GM18867 (cell line): ENCODE data around the gene TSKU.
"Not testable (repeated sequence)": the region's sequence is repeated elsewhere in the genome, so short reads cannot be mapped to it uniquely, and the experiment has no call there.

Experiments used
- ATAC-seq: cut with Tn5 transposase; IDR thresholded peaks from one replicate; pipeline ENCODE4 v1.9.1; 2021; ENCODE audit warnings: mild to moderate bottlenecking, moderate library complexity; ENCODE audit not compliant: unreplicated experiment

The TSKU gene

DNA sequence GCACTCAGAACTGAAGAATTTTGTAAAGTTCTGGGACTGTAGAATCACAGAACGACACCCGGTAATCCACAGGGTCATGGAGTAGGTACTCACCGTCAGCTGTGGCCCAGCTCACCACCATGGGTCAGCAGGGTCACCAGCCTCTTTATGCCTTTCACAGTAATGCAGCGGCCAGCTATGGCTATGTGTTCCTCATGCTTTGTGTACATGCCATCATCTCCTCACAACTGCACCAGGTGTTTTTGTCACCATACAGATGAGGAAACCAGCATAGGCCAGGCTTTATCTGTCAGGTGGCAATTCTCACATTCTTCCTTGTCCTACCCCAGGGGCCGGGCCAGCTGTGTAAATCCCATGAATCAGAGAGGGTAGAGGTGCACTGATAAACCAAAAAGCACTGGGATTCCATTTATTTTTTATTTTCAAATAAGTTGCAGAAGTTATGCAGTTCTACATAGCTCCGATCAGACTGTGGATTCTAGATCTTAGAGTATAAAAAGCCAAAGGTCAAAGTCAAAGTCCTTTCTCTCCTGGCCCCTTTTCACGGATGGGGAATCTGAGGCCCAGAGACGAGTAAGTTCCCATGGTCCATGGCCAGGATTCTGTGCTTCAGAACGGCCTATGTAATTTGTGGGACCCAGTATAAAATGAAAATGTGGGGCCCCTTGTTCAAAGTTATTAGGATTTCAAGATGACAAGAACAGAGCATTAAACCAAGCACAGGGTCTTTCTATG, 17.5 kb downstream of the TSKU start:
- ATAC-seq = no peak

DNA sequence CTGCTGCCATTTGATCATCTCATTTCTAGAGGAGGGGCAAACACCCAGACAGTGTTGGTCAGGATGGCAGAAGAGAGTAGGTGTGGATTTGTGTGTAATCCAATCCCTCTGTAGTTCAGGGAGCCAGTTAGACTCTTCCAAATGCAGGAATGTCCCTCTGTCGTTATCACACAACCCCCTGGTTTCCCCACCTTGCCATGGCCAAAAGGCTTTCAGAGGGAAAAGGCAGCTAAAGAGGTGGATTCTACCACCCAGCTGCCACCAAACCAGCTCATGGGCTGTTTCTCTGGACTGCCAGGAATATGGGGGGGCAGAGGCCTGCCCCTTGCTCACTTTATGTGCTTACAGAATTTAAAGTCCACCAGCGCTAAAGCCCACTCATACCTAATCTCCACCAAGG, 18.1 kb downstream of the TSKU start:
- ATAC-seq = no peak

- ATAC-seq = no peak
These were observed 18.6 kb downstream of the TSKU start for GRCh38 chr11:76801736-76802135.

- ATAC-seq = no peak
These were observed 19.0 kb downstream of the TSKU start for GRCh38 chr11:76802151-76802550.

DNA sequence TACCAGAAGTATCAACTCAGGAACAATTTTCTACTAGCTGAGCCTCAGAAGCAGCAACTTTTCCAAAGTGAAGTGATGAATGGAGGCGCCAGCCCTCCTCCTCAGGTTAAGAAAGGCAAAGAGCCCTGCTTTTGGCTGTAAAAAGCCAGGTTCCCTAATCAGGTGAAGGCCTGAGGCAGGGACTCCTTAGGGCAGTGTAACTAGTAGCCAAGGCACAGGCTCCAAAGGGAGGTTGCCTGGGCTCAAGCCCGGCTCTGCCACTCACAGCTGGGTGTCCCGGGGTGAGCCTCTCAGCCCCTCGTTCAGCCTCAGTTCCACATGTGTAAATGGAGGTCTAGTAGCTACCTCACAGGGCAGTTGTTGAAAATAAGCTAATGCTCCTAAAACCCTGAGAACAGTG, 19.5 kb downstream of the TSKU start:
- no peak for ATAC-seq

DNA sequence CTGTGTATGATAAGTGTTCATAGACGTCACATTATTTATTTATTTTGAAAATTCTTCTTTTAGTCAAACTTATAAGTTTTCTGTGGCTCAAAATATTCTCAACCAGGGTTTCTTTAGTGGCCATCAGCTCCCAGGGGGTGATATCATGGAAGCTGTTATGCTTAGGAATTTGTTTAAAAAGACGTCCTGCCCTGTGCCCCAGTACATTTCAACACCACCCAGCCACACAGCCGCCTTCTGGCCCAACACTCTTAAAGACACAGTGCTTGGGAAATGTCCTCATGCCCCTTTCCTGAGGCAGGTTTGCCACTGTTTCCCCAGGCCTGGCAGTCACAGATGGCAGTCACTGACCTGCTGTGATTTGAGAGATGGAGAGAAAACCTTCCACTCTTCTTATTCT, 19.9 kb downstream of the TSKU start:
- no peak for ATAC-seq

DNA sequence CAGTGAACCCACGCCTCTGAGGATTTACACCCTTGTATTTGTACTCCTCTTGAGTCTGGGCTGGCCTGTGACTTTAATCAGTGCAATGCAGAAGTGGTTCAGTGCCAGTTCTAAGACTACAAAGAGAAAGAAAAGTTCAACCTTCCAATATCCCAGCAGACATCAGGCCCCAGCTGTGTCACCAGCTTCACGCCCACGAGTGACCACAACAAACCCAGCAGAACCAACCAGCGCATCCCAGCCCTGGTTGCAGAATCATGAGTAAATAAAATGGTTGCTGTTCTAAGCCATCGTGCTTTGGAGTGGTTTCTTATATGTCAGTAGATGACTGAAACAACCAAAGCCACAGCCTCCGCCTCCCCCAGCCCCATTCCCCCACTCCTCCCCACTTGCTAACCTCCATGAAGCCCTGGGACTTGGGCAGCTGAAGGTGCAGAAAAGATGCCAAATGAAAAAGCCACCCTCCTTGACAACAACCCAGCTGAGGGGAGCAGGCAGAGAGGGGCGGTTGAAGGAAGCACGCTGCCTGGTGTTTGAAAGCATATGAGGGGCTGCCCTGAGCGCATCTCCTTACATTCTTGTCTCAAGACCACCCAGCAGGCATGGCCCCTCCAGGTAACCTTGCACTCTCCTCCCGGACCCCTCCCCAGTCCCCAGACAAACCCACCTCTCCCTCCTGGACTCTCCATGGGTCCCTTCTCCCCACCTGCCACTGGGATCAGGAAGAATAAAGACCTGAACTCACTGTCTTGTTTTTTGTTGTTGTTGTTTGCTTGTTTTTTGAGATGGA, 20.9 kb downstream of the TSKU start:
- no peak for ATAC-seq

DNA sequence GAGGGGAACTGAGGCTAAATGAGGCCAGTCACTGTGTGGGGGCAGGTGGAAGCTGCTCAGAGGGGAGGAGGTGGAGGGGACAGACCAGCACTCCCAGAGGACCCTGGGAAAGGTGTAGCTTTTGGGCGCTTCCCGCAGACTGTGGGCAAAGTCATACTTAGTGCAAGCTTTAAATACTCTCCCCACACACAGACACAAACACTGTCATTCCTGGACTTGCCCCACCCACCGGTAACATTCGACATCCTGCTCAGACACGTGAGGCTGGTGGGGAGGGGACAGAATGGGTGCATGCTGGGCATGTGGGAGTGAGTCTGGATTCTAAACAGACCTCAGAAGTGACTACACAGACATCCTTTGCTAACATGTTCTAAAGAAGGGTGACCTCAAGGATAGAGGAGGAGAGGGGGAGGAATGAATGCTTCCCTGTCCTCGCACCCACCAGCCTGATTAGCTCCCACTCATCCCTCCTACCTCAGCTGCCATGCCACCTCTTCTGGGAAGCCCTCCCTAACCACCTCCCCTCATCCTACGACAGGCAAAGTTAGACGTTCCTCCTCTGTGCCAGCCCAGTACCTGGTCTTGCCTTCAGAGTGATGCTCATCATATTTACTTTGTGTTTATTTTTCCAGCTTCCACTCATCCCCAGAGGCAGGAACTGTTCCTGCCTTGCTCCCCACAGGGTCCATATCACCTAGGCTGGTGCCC, 22.2 kb downstream of the TSKU start:
- no peak for ATAC-seq

DNA sequence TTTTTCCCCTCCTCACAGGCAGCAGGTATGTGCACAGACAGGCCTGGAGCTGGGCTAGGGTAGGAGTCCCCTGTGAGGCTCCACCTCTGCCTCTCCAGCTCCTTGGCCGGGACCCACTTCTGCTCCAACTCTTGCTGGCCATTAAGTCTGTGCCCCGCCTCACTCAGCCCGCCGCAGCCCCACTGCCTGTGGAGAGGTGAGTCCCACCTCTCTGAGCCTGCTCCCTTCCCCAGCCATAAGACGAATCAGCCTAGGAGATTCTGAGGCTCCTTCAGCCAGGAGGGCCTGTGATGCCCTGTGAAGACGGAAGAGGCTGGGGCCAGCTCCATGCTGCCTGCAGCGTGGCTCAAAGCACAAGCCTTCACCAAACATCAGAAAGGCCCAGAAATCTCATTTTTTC, 23.0 kb downstream of the TSKU start:
- ATAC-seq = no peak

DNA sequence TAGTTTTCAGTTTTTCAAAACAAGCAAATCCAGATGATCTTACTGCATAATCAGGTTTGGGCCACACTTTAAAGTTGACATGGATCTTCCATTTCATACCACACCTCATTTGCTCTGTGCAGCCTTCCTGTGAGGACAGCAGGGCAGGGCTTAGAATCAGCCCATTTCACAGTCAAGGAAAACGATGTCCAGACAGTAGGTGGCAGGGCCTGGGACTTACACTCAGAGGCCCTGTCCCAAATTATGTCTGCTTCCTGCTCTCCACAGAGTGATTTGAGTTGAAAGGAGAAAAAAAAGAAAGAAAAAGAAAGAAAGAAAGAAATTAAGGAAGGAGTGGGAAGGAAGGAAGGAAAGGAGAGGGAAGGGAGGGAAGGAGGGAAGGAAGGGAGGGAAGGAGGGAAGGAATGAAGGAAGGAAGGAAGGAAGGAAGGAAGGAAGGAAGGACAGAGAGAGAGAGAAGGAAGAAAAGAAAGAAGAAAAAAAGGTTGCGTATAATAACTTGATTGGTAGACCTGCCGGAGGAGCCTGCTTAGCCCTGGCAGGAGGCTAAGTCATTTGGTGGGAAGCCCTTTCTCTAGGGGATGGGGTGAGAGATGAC, 23.6 kb downstream of the TSKU start:
- no peak for ATAC-seq

- no peak for ATAC-seq
These were observed 24.2 kb downstream of the TSKU start for GRCh38 chr11:76807206-76807875.

DNA sequence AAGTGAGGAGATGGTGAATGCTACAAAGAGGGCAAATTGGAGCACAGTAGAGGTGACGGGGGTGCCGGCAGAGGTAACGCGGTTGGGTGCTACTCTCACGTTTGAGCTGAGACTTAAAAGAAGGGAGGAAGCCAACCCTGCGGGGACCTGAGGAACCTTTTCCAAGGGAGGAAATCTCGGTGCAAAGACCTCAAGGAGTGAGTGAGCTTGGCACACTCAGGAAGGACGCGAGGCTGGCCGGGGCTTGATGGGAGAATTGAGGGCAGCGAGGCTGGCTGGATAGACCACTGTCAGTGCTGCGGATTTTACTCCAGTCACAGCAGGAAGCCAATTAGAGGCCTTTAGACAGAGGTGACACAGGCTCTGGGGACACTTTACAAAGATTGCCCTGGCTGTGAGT, 25.0 kb downstream of the TSKU start:
- ATAC-seq = no peak

DNA sequence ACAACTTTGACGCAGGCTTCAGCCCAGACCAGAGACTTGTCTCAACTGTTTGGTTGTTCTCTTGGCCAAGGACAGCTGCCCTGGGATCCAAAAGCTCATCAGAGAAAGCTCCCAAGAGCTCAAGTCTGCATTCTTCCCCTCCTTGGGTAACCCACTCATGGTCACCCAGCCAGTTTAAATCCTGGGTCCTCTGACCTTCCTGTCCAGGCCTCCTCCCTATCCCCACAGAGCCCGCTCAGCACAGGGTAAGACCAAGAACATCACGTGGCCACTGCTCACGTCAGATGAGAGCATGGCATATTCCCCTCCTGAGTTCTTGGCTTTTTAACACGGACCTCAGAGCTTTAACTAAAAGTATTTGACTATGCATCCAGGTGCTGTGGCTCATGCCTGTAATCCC, 25.8 kb downstream of the TSKU start:
- ATAC-seq = no peak

GRCh38 chr11:76810151-76810853, 27.1 kb downstream of the TSKU start:
- ATAC-seq = no peak

GRCh38 chr11:76811259-76811658, 28.1 kb downstream of the TSKU start:
- no peak for ATAC-seq

DNA sequence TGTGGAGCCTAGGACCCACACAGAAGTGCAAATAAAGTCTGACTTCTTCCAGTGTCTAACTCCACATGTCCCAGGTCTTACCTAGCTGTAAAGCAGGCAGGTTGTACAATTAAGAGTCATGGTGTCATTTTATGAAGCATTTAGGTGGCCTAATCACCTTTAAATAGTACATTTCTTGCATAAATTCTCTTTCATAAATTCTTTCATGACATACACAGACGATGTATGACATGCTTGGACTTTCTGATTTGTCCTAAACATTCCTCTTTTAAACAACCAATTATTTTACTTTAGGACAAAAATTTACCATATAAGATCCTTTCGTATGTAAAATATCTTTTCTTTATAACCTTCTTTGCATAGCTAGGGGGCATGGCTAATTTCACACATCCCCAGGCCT, 31.3 kb downstream of the TSKU start:
- ATAC-seq = no peak

- ATAC-seq = not testable (repeated sequence)
These were observed 32.5 kb downstream of the TSKU start for GRCh38 chr11:76815678-76816077.

DNA sequence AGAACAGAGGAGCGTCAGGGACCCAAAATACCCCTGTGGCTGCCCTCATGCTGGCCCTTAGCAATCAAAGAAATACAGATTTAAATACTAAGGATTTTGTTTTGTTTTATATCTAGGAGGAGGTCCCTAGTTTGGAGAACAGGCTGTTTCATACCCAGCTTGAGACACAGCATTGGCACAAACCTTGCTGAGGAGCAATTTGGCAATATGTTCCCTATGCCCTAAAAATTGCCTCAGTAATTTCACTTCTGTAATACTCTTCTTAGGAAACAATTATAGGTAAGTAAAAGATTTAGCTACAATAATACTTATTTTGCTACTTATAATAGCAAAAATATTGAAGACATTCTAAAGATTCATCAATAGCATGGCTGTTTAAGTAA, 37.0 kb downstream of the TSKU start:
- no peak for ATAC-seq

- ATAC-seq = not testable (repeated sequence)
These were observed 38.2 kb downstream of the TSKU start for GRCh38 chr11:76821396-76821795.

DNA sequence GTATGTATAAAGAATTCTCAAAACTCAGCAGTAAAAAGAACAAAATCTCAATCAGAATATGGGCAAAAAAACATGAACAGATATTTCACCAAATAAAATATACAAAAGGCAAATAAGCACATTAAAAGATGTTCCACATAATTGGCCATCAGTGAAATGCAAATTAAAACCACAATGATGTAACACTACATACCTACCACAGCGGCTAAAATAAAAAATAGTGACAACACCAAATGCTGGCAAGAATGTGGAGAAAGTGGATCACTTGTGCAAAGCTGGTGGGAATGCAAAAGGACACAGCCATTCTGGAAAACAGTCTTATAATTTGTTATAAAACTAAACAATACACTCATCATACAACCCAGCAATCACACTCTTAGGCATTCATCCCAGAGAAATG, 39.2 kb downstream of the TSKU start:
- no peak for ATAC-seq
